ENCODE data around the gene KASH5. TPM values are rescaled to one million over a fixed set of nuclear protein-coding genes. Genes with fewer than 3 reads are reported as not detected.

KASH5 gene
- total RNA-seq, 1 experiment from 2014 or later = 0.21 TPM

DNA sequence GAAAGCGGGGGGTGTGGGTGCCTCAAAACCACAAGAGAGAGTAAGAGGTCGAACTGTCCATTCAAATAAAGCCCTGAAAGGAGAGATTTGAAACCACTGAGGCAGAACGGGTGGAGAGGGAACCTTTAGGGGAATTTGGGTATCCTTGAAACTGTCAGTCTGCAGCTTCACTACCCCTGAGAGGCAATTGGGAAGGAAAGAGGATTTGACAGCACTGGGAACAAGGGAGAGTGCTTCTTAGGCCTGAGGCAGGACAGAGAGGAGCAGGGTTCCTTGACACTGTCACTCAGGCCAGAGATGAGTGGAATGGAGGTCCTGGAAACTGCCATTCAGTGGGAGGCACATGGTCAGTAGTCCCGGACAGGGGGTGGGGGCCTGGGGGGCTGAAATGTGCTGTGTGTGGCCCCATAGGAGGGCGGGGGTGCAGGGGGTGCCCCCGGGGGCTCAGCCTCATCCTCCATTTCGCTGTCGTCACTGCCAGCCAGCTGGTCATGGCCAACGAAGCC is 42.2 kb downstream of the KASH5 start:
- H3K27me3 ChIP-seq (ENCODE audit: control insufficient read depth, insufficient read depth, low read length) = peaks cover 97% of the 10 kb centered on the region

DNA sequence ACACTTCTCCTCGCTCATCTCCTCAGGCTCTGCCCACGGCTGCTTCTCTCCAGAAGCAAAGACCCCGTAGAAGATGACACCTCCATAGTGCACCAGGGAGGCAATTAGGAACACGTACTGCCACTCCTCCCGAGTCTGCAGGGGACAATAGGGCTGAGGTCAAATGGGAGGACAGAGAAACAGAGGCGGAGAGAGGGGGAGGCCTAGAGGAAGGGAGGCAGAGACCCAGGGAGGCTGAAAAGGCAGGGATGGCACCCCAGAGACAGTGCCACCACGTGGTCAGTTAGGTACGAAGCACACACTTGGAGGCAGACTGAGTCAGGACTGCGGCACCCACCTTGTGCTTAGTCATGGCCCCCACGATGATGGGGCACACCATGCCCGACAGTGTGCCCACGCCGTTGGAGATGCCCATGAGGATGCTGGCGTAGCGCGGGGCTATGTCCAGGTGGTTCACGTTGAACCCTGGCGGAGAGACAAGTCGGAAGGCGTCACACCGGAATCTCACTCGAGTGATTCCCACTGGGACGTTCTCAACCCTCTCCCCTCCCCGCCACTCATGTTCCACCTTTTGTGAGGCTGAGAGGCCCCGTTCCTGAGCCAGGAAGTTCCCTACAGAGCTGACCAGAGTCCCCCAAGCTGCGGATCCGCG is 42.8 kb downstream of the KASH5 start:
- Histone ChIP-seq H3K4me3 (ENCODE audit: insufficient read depth, low read depth, low read length) (no peak overlapping the region), H3K27me3 (ENCODE audit: control insufficient read depth, insufficient read depth, low read length) (peaks cover 96% of the 10 kb centered on the region), H3K36me3 (replicated peaks; ENCODE audit: control insufficient read depth, insufficient read depth, low read length) (no peaks in the 10 kb centered on the region)
- no peak for DNase-seq

More for the DNA sequence above, 42.2 kb downstream of the KASH5 start:
- no peak for DNase-seq
- H3K4me3 ChIP-seq (ENCODE audit: insufficient read depth, low read depth, low read length) = no peak overlapping the region
- H3K36me3 ChIP-seq (replicated peaks; ENCODE audit: control insufficient read depth, insufficient read depth, low read length) = no peaks in the 10 kb centered on the region

DNA sequence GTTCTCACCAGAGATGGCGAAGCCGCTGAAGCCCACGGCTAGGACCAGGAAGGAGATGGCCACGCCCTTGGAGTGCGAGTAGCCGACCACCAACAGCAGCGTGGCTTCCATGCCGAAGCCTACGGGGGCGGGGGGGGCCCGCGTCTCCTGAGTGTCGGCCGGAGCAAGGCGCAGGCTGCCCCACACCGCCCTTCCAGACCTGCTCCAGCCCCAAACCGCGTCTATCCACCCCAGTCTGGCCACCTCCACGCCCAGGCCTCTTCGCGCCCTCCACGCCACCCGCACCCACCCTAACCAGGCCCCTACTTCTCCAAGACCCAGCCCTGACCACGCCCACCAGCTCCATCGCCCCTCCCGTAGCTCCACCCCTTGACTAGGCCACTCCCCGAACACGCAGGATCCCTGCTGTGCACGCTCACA is 43.3 kb downstream of the KASH5 start:
- Histone ChIP-seq H3K27me3 (ENCODE audit: control insufficient read depth, insufficient read depth, low read length) (peaks cover 95% of the 10 kb centered on the region), H3K4me3 (ENCODE audit: insufficient read depth, low read depth, low read length) (no peak overlapping the region), H3K36me3 (replicated peaks; ENCODE audit: control insufficient read depth, insufficient read depth, low read length) (no peaks in the 10 kb centered on the region)
- peak; percentile 81 for DNase-seq

DNA sequence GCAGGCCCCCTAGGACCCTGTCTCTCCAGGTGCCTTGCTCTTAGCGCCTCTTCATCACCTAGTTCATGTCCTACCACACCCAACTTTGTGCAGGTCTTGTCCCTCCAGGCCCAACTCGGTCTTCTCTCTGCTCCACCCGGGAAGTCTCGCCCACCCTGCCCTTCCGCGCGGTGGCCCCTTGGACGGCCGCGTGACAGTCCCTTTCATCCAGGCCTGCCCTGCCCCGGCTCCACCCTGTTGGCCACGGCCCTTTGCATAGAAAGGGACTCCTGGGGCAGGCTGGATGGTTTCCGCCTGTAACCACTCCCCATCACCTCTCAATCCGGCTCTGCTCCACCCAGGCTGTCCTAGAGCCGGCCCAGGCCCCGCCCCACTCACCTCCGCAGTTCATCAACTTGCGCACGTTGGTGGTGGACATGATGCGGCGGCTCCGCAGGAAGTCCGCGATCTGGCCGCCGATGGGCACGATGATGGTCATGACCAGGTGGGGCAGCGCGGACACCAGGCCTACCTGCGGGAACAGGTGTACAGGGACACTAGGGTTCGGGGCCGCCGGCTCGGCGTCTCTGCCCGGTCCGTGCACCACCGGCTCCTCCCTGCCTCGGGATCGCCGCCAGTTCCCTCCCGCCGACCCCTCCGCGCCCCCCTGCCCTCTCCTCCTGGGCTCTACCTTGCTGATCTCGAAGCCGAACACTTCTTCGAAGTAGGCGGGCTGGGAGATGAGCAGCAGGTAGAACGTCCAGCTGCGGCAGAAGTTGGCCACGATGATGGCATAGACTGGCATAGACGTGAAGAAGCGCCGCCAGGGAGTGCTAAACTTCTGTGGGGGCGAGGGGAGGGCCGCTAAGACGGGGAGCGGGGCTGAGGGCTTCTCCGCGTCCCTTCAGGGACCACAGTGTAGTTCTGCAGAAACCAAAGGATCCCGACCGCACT is 44.4 kb downstream of the KASH5 start:
- Histone ChIP-seq H3K27me3 (ENCODE audit: control insufficient read depth, insufficient read depth, low read length) (peaks cover 95% of the 10 kb centered on the region), H3K4me3 (ENCODE audit: insufficient read depth, low read depth, low read length) (peak overlapping the region; percentile 48), H3K36me3 (replicated peaks; ENCODE audit: control insufficient read depth, insufficient read depth, low read length) (no peaks in the 10 kb centered on the region)
- peak; percentile 94 for DNase-seq

DNA sequence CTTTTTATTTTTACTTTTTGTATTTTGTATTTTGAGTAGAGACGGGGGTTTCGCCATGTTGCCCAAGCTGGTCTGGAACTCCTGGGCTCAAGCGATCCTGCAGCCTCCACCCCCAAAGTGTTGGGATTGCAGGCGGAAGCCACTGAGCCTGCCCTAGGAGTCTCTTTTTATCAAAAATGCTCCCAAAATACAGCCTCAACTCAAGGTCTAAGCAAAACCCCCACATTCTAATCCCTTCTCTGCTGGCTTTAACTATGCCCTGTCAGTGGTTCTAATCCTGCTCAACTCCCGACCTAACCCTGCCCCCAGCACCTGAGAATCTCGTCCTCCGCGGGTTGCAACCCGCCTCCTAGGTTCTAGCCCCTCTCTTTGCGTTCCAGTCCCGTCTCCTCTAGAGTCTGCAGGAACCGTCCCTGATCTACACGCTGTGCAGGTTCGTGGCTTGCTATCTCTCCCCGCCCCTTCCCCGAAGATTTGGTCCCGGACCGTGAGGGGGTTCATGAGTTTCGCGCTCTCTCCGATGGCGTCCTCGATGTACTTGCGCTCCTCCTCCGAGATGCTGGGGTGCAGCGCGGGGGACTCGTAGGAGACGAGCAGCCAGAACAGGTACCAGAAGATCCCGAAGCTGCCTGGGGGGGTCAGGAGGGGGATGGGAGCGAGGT is 45.3 kb downstream of the KASH5 start:
- Histone ChIP-seq H3K36me3 (replicated peaks; ENCODE audit: control insufficient read depth, insufficient read depth, low read length) (no peaks in the 10 kb centered on the region), H3K27me3 (ENCODE audit: control insufficient read depth, insufficient read depth, low read length) (peaks cover 95% of the 10 kb centered on the region), H3K4me3 (ENCODE audit: insufficient read depth, low read depth, low read length) (peak overlapping the region; percentile 48; the same call in 1 of the 2 replicates)
- DNase-seq = no peak

DNA sequence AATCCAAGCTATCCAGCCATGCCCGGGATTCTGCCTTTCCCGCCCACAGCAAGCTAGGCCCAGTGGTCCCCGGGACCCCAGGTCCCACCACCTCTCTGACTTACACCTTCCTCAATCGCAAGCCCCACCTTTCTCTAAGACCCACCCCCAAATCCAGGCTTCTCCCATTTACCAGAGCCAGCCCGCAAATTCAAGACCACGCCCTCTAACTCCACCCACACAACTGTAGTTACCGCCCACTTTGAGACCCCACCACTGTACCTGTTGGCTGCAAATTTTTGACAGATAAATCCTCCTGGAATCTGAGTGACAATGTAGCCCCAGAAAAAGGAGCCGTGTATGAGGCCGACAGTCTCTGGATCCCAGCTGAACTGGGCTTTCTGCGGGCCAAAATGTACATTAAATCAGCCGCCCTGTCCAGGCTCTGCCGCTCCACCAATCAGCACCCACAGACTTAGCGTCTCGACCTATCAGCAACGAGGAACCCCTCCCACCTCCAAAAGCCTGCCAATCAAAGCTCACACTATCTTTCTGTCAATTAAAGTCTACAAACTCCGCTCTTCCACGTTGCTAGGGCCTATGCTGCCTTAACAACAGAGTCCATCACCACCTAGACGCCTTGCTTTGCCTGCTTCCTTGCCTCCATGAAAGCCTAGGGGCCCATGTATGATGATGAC is 47.0 kb downstream of the KASH5 start:
- H3K27me3 ChIP-seq (ENCODE audit: control insufficient read depth, insufficient read depth, low read length) = peaks cover 96% of the 10 kb centered on the region

DNA sequence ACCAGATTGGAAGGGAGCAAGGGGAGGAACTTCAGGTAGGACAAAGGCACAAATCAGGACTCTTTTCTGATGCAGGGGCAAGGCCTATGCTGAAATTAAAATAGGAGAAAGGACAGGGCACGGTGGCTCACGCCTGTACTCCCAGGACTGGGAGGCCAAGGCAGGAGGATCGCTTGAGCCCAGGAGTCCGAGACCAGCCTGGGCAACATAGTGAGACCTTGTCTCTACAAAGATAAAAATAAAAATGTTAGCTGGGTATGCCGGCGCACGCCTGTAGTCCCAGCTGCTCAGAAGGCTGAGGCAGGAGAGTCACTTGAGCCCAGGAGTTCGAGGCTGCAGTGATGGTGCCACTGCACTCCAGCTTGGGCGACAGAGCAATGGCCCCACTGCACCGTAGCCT is 47.6 kb downstream of the KASH5 start:
- Histone ChIP-seq H3K4me3 (ENCODE audit: insufficient read depth, low read depth, low read length) (no peak overlapping the region), H3K27me3 (ENCODE audit: control insufficient read depth, insufficient read depth, low read length) (peaks cover 97% of the 10 kb centered on the region), H3K36me3 (replicated peaks; ENCODE audit: control insufficient read depth, insufficient read depth, low read length) (no peaks in the 10 kb centered on the region)
- no peak for DNase-seq

More for the DNA sequence above, 47.0 kb downstream of the KASH5 start:
- DNase-seq = peak; percentile 76
- H3K36me3 ChIP-seq (replicated peaks; ENCODE audit: control insufficient read depth, insufficient read depth, low read length) = no peaks in the 10 kb centered on the region
- H3K4me3 ChIP-seq (ENCODE audit: insufficient read depth, low read depth, low read length) = no peak overlapping the region

DNA sequence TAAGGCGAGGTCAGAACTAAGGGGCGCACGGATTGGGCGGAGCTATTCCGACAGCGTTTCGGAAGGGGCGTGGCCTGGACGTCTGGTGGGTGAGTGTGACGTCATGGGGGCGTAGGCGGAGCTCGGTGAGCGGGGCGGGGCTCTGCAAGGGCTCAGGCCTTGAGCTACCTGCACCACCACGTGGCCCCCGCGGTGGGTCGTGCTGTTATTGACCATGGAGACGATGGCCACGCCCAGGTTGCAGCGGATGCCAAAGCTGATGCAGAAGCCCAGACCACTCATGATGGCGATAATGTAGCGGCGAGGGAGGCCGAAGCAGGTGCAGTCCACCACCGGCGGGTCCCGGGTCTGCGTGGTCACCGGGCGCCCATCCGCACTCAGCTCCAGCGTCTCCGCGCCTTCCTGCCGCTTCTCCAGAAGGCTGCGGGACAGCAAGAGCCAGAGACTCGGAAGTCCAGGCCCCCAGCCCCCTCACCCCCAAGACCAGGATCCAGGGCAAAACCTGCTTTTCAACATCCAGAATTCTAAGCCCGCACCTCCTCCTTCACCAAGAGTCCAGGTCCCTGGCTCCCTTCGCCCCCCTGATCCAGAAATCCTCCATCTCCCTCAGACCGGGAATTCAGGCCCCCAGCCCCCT is 48.5 kb downstream of the KASH5 start:
- DNase-seq = peak; percentile 96
- Histone ChIP-seq H3K27me3 (ENCODE audit: control insufficient read depth, insufficient read depth, low read length) (peaks cover 95% of the 10 kb centered on the region), H3K4me3 (ENCODE audit: insufficient read depth, low read depth, low read length) (peak overlapping the region; percentile 39), H3K36me3 (replicated peaks; ENCODE audit: control insufficient read depth, insufficient read depth, low read length) (no peaks in the 10 kb centered on the region)

DNA sequence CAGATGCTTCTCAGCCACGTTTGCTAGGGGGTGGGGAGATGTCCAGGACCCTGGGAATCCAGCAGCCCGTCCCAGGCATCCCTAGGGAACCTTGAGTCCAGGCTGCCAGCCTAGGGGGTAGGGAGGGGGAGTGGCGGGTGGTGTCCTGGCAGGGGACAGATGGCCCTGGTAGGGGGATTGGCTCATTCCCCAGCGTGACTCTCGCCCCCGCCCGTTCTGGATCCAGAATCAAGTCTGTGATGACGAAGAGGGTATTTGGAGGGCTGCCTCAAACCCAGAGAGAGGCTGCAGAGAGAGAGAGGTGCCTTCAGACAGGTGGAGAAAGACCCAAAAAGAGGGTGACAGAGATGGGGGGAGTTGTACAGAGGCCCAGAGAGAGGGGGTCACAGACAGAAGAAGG is 49.2 kb downstream of the KASH5 start:
- Histone ChIP-seq H3K4me3 (ENCODE audit: insufficient read depth, low read depth, low read length) (no peak overlapping the region), H3K27me3 (ENCODE audit: control insufficient read depth, insufficient read depth, low read length) (peaks cover 95% of the 10 kb centered on the region)

DNA sequence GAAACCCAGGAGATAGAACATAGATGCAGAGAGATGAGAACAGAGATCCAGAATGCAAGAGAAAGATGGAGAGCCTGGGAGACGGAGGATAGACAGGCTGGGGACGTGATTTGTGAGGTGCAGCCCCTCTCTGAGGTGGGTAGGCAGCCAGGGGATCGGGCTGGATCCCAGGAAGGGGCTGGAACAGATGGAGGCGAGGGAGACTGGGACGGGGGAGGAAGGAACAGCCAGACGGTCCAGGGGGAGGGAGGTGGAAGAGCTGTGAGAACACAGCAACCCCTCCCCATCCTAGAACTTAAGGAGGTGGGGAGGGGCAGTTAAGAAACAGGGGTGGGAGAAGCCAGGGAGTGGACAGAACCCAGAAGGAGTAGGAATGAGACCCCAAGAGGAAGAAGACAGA is 50.2 kb downstream of the KASH5 start:
- DNase-seq = no peak
- peaks cover 85% of the 10 kb centered on the region for H3K27me3 ChIP-seq (ENCODE audit: control insufficient read depth, insufficient read depth, low read length)
- H3K36me3 ChIP-seq (replicated peaks; ENCODE audit: control insufficient read depth, insufficient read depth, low read length) = no peaks in the 10 kb centered on the region
- no peak overlapping the region for H3K4me3 ChIP-seq (ENCODE audit: insufficient read depth, low read depth, low read length)

More for the DNA sequence above, 49.2 kb downstream of the KASH5 start:
- DNase-seq = no peak
- H3K36me3 ChIP-seq (replicated peaks; ENCODE audit: control insufficient read depth, insufficient read depth, low read length) = no peaks in the 10 kb centered on the region

DNA sequence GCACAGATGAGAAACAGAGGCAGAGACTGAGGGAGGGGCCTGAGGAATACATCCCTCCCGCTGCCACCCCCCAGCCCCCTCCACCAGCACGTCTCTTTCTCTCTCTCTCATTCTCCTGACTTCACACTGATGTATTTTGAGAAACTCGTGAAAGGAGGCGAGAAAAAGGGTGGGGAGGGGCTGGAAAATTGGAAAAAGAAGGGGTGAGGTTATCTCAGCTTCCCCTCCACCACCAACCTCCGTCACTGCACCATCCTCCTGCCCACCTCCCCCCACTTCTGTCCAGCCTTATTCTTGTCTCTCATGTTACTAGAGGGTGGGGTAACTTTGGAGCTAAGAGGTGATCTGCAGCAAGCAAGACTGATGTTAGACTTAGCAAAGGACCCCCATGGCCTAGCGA is 51.8 kb downstream of the KASH5 start:
- H3K4me3 ChIP-seq (ENCODE audit: insufficient read depth, low read depth, low read length) = no peak overlapping the region
- DNase-seq = no peak
- H3K27me3 ChIP-seq (ENCODE audit: control insufficient read depth, insufficient read depth, low read length) = peaks cover 69% of the 10 kb centered on the region
- H3K36me3 ChIP-seq (replicated peaks; ENCODE audit: control insufficient read depth, insufficient read depth, low read length) = no peaks in the 10 kb centered on the region

DNA sequence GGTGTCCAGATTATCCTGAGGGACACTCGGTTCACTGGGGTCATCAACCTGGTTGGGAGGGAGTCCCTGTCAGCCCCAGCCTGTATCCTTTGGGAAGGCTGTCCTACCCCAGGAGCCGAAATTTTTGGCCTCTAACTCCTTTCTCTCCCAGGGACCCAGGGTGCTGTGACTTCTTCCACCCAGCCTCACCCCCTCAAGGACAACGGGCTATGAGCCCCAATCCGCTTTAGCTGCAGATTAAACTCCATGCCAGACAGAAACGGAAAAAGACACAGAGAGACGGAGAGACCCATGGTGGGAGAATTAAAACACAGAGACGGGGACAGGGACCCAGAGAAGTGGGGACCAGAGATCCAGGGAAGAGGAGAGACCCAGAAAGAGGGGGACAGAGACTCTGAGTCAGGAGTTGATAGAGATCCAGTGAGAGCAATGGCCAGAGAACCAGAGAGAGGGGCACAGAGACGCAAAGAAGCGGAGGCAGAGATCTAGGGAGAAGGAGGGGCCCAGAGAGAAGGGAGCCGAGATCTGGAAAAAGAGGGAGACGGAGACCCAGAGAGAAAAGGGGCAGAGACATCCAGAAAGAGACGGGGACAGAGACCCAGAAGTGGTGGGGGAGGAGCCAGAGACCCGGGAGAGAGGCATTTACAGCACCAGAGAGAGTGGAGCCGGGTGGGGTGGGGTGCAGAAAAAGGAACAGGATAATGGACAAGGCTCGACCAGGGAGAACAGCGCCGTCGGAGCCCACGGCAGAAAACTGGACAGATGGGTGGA is 52.6 kb downstream of the KASH5 start:
- Histone ChIP-seq H3K4me3 (ENCODE audit: insufficient read depth, low read depth, low read length) (peak overlapping the region; percentile 40), H3K36me3 (replicated peaks; ENCODE audit: control insufficient read depth, insufficient read depth, low read length) (no peaks in the 10 kb centered on the region), H3K27me3 (ENCODE audit: control insufficient read depth, insufficient read depth, low read length) (peaks cover 62% of the 10 kb centered on the region)
- DNase-seq = no peak

All from H7 (cell line).